CD4-positive, alpha-beta T cell treated with Interferon gamma for 1 hour (primary cell): ENCODE measurements around the gene UBE2G2.
A peak's percentile ranks its signal among the peaks of the same experiment; 100 is the strongest.

Experiments
- DNase-seq: peaks from one replicate; pipeline ENCODE4 v3.0.0-alpha.2; 2020

The UBE2G2 gene

GRCh38 chr21:44723177-44724131, 78.2 kb downstream of the UBE2G2 start:
- DNase-seq: peak; percentile 14

- no peak for DNase-seq
Observed at GRCh38 chr21:44722731-44723130, 78.9 kb downstream of the UBE2G2 start.

- no peak for DNase-seq
Observed at GRCh38 chr21:44720170-44720569, 81.5 kb downstream of the UBE2G2 start.
